CD4-positive, alpha-beta T cell treated with Interferon alpha-2 for 1 hour (primary cell): ENCODE data around the gene TBXA2R.
A peak's percentile ranks its signal among the peaks of the same experiment; 100 is the strongest.
"Not testable (repeated sequence)": the region's sequence is repeated elsewhere in the genome, so short reads cannot be mapped to it uniquely, and the experiment has no call there.

Experiments used
- DNase-seq, 2 donors: peaks; one replicate each; pipeline ENCODE4 v3.0.0-alpha.2; 2020 to 2022

Gene TBXA2R

GRCh38 chr19:3638208-3639193, 31.8 kb upstream of the TBXA2R start:
- DNase-seq = no peak

- DNase-seq = no peak
Observed at GRCh38 chr19:3637621-3638020, 30.9 kb upstream of the TBXA2R start.

- no peak for DNase-seq
Observed at GRCh38 chr19:3636962-3637361, 30.3 kb upstream of the TBXA2R start.

GRCh38 chr19:3636506-3636905, 29.8 kb upstream of the TBXA2R start:
- DNase-seq = no peak

GRCh38 chr19:3634496-3635045, 27.9 kb upstream of the TBXA2R start:
- DNase-seq = no peak

GRCh38 chr19:3633559-3633988, 26.9 kb upstream of the TBXA2R start:
- DNase-seq = no peak

- no peak for DNase-seq
Observed at GRCh38 chr19:3632739-3633558, 26.3 kb upstream of the TBXA2R start.

GRCh38 chr19:3632098-3632497, 25.4 kb upstream of the TBXA2R start:
- no peak for DNase-seq

- no peak for DNase-seq
Observed at GRCh38 chr19:3631053-3631861, 24.6 kb upstream of the TBXA2R start.

- DNase-seq = not testable (repeated sequence)
Observed at GRCh38 chr19:3628766-3629165, 22.1 kb upstream of the TBXA2R start.

GRCh38 chr19:3627351-3627723, 20.7 kb upstream of the TBXA2R start:
- no peak for DNase-seq

GRCh38 chr19:3626473-3627350, 20.0 kb upstream of the TBXA2R start, which contains the start of gene CACTIN:
TSS of gene CACTIN (minus strand) at chr19:3626790. CDS start at chr19:3626762, 28 bp downstream.
- peak; percentile 98 to 99 for DNase-seq

- no peak for DNase-seq
Observed at GRCh38 chr19:3625996-3626472, 19.4 kb upstream of the TBXA2R start.

GRCh38 chr19:3623716-3624115, 17.0 kb upstream of the TBXA2R start:
- no peak for DNase-seq

- DNase-seq = no peak
Observed at GRCh38 chr19:3622224-3622623, 15.5 kb upstream of the TBXA2R start.

GRCh38 chr19:3621689-3622088, 15.0 kb upstream of the TBXA2R start:
- no peak for DNase-seq

- DNase-seq = no peak
Observed at GRCh38 chr19:3620817-3621547, 14.3 kb upstream of the TBXA2R start.

GRCh38 chr19:3620145-3620816, 13.6 kb upstream of the TBXA2R start:
- DNase-seq = no peak

GRCh38 chr19:3619631-3620012, 12.9 kb upstream of the TBXA2R start:
- no peak for DNase-seq
